ENCODE measurements around the gene SPAG17. TPM values are rescaled to one million over a fixed set of nuclear protein-coding genes. Genes with fewer than 3 reads are reported as not detected.
A peak's percentile ranks its signal among the peaks of the same experiment; 100 is the strongest.
"Not testable (repeated sequence)": the region's sequence is repeated elsewhere in the genome, so short reads cannot be mapped to it uniquely, and the experiment has no call there.

The SPAG17 gene
- total and polyA plus RNA-seq, 4 experiments from 2014 or later = not detected

- POLR2A ChIA-PET (ENCODE audit: partially characterized antibody) = interaction anchor here (1.0 to 1.4 kb wide), 2 partner anchors 14 to 562 kb away, joined by 3 read pairs; partner anchors contain the start of gene MAN1A2
- Mint-ChIP-seq H3K27me3 (no peaks in the 10 kb centered on the region), H3K4me3 (peak within 1 kb of the TSS; percentile 94 to 97 (median 96)), H3K9me3 (no peaks in the 10 kb centered on the region), H3K36me3 (peaks cover 12 to 34% of the 10 kb centered on the region in 2 donors), H3K27ac (peak within 1 kb of the TSS; percentile 93 to 99 (median 97)), H3K4me1 (peaks cover 39 to 63% (median 52%) of the 10 kb centered on the region in 4 donors)
- peak within 1 kb of the TSS; percentile 89 for H3K27ac ChIP-seq (ENCODE audit: low read depth, low read length)
- H3K27me3 ChIP-seq (ENCODE audit: insufficient read depth, low read length) = no peaks in the 10 kb centered on the region
- peaks cover 41% of the 10 kb centered on the region for H3K4me1 ChIP-seq (ENCODE audit: insufficient read depth, low read length)
- H3K4me3 ChIP-seq (ENCODE audit: low read length in 2 of 2) = peak within 1 kb of the TSS; percentile 66 to 81
- peak; percentile 94 to 99 (median 97) for DNase-seq
- CTCF ChIA-PET (ENCODE audit: partially characterized antibody) = interaction anchor here (1.5 to 2.8 kb wide), 2 partner anchors 11 to 33 kb away, joined by 7 to 10 read pairs; no protein-coding TSS in a partner anchor
- intact Hi-C loops (cut with micrococcal nuclease) = loop anchor here (1.0 to 5.0 kb wide), 3 partner anchors 325 to 1213 kb away; partner anchors contain the start of genes MAN1A2 and WARS2
- H3K36me3 ChIP-seq (ENCODE audit: insufficient read depth, low read length) = peaks cover 4% of the 10 kb centered on the region
- no peaks in the 10 kb centered on the region for H3K9me3 ChIP-seq (ENCODE audit: control insufficient read depth in 1 of 2, low read length in 2 of 2)
Measured at GRCh38 chr1:117929343-117930172, 255.5 kb downstream of the SPAG17 start, which contains the start of the genes GDAP2 and WDR3. GDAP2 (minus strand) TSS chr1:117929621; CDS start chr1:117920357, 9,264 bp downstream. WDR3 (plus strand) TSS chr1:117929739; CDS start chr1:117933320, 3,581 bp downstream.

GRCh38 chr1:117928881-117929342 is 256.1 kb downstream of the SPAG17 start:
- peak overlapping the region; percentile 66 to 81 for H3K4me3 ChIP-seq (ENCODE audit: low read length in 2 of 2)
- H3K27me3 ChIP-seq (ENCODE audit: insufficient read depth, low read length) = no peaks in the 10 kb centered on the region
- intact Hi-C loops (cut with micrococcal nuclease) = loop anchor here (1.0 to 5.0 kb wide), 2 partner anchors 562 to 1213 kb away; partner anchors contain the start of genes MAN1A2 and WARS2
- Mint-ChIP-seq H3K4me3 (peak overlapping the region; percentile 94 to 97 (median 96)), H3K4me1 (peaks cover 43 to 63% (median 53%) of the 10 kb centered on the region in 4 donors), H3K9me3 (no peaks in the 10 kb centered on the region), H3K27me3 (no peaks in the 10 kb centered on the region), H3K36me3 (peaks cover 12 to 35% of the 10 kb centered on the region in 2 donors), H3K27ac (peak overlapping the region; percentile 93 to 99 (median 97))
- H3K9me3 ChIP-seq (ENCODE audit: control insufficient read depth in 1 of 2, low read length in 2 of 2) = no peaks in the 10 kb centered on the region
- peaks cover 41% of the 10 kb centered on the region for H3K4me1 ChIP-seq (ENCODE audit: insufficient read depth, low read length)
- POLR2A ChIA-PET (ENCODE audit: partially characterized antibody) = interaction anchor here (1.0 to 1.4 kb wide), 2 partner anchors 15 to 562 kb away, joined by 3 read pairs; partner anchors contain the start of gene MAN1A2
- no peaks in the 10 kb centered on the region for H3K36me3 ChIP-seq (ENCODE audit: insufficient read depth, low read length)
- H3K27ac ChIP-seq (ENCODE audit: low read depth, low read length) = peak overlapping the region; percentile 89
- peak in 3 of 5 donors; percentile 52 to 81 (median 69) for DNase-seq
- CTCF ChIA-PET (ENCODE audit: partially characterized antibody) = interaction anchor here (0.9 to 2.8 kb wide), 5 partner anchors 10 to 415 kb away, joined by 3 to 10 read pairs (median 3); partner anchors contain the start of gene TENT5C

GRCh38 chr1:117925981-117926380 is 259.0 kb downstream of the SPAG17 start:
- Histone ChIP-seq H3K27ac (ENCODE audit: low read depth, low read length) (no peak overlapping the region), H3K9me3 (ENCODE audit: control insufficient read depth in 1 of 2, low read length in 2 of 2) (no peaks in the 10 kb centered on the region), H3K4me3 (ENCODE audit: low read length in 2 of 2) (no peak overlapping the region), H3K27me3 (ENCODE audit: insufficient read depth, low read length) (no peaks in the 10 kb centered on the region), H3K36me3 (ENCODE audit: insufficient read depth, low read length) (no peaks in the 10 kb centered on the region), H3K4me1 (ENCODE audit: insufficient read depth, low read length) (peaks cover 25% of the 10 kb centered on the region)
- Mint-ChIP-seq H3K27me3 (no peaks in the 10 kb centered on the region), H3K36me3 (peaks cover 7 to 22% of the 10 kb centered on the region in 2 donors), H3K4me1 (peaks cover 29 to 44% (median 35%) of the 10 kb centered on the region in 4 donors), H3K9me3 (no peaks in the 10 kb centered on the region), H3K27ac (no peak overlapping the region), H3K4me3 (peak overlapping the region in 1 of 8 donors; percentile 38)
- intact Hi-C loops (cut with micrococcal nuclease) = loop anchor here (5.0 kb wide), 1 partner anchor 1216 kb away; the partner anchor contains the start of gene WARS2
- CTCF ChIA-PET (ENCODE audit: partially characterized antibody) = interaction anchor here (0.9 kb wide), 1 partner anchor 17 kb away, joined by 3 read pairs; no protein-coding TSS in a partner anchor
- POLR2A ChIA-PET (ENCODE audit: partially characterized antibody) = no interaction called here
- no peak for DNase-seq

GRCh38 chr1:117922717-117923116 is 262.3 kb downstream of the SPAG17 start:
- H3K4me3 ChIP-seq (ENCODE audit: low read length in 2 of 2); H3K27ac Mint-ChIP-seq; H3K9me3 Mint-ChIP-seq; POLR2A ChIA-PET (ENCODE audit: partially characterized antibody); H3K27ac ChIP-seq (ENCODE audit: low read depth, low read length); CTCF ChIA-PET (ENCODE audit: partially characterized antibody); H3K27me3 ChIP-seq (ENCODE audit: insufficient read depth, low read length); intact Hi-C loops (cut with micrococcal nuclease); H3K9me3 ChIP-seq (ENCODE audit: control insufficient read depth in 1 of 2, low read length in 2 of 2); DNase-seq; H3K4me1 ChIP-seq (ENCODE audit: insufficient read depth, low read length); H3K4me3 Mint-ChIP-seq; H3K27me3 Mint-ChIP-seq: not testable (repeated sequence)
- peaks cover 16% of the 10 kb centered on the region for H3K36me3 ChIP-seq (ENCODE audit: insufficient read depth, low read length)
- peaks cover 11 to 15% (median 13%) of the 10 kb centered on the region in 4 donors for H3K4me1 Mint-ChIP-seq
- peaks cover 20 to 22% of the 10 kb centered on the region in 2 donors for H3K36me3 Mint-ChIP-seq

- intact Hi-C loops (cut with micrococcal nuclease) = no loop called here
- Mint-ChIP-seq H3K9me3 (no peaks in the 10 kb centered on the region), H3K4me1 (peaks cover 7 to 13% (median 9%) of the 10 kb centered on the region in 4 donors), H3K4me3 (no peak overlapping the region), H3K36me3 (peaks cover 26 to 29% of the 10 kb centered on the region in 2 donors), H3K27ac (no peak overlapping the region), H3K27me3 (no peaks in the 10 kb centered on the region)
- Histone ChIP-seq H3K27me3 (ENCODE audit: insufficient read depth, low read length) (no peaks in the 10 kb centered on the region), H3K9me3 (ENCODE audit: control insufficient read depth in 1 of 2, low read length in 2 of 2) (no peaks in the 10 kb centered on the region), H3K4me3 (ENCODE audit: low read length in 2 of 2) (no peak overlapping the region), H3K4me1 (ENCODE audit: insufficient read depth, low read length) (no peaks in the 10 kb centered on the region), H3K36me3 (ENCODE audit: insufficient read depth, low read length) (peaks cover 18% of the 10 kb centered on the region), H3K27ac (ENCODE audit: low read depth, low read length) (no peak overlapping the region)
- DNase-seq = no peak
- POLR2A ChIA-PET (ENCODE audit: partially characterized antibody) = no interaction called here
- CTCF ChIA-PET (ENCODE audit: partially characterized antibody) = no interaction called here
Measured at GRCh38 chr1:117921991-117922390, 263.0 kb downstream of the SPAG17 start.

GRCh38 chr1:117919376-117919775 is 265.7 kb downstream of the SPAG17 start:
- peaks cover 49 to 50% of the 10 kb centered on the region in 2 donors for H3K36me3 Mint-ChIP-seq
- no peaks in the 10 kb centered on the region for H3K27me3 ChIP-seq (ENCODE audit: insufficient read depth, low read length)
- H3K36me3 ChIP-seq (ENCODE audit: insufficient read depth, low read length) = peaks cover 25% of the 10 kb centered on the region
- no peak for DNase-seq
- H3K27me3 Mint-ChIP-seq = no peaks in the 10 kb centered on the region
- peaks cover 0 to 1% (median 0%) of the 10 kb centered on the region in 8 donors for H3K9me3 Mint-ChIP-seq
- no peaks in the 10 kb centered on the region for H3K9me3 ChIP-seq (ENCODE audit: control insufficient read depth in 1 of 2, low read length in 2 of 2)
- peaks cover 4 to 15% (median 4%) of the 10 kb centered on the region in 4 donors for H3K4me1 Mint-ChIP-seq
- CTCF ChIA-PET (ENCODE audit: partially characterized antibody) = interaction anchor here (1.3 to 1.4 kb wide), 2 partner anchors 9 to 24 kb away, joined by 7 read pairs; partner anchors contain the start of gene GDAP2
- H3K27ac ChIP-seq (ENCODE audit: low read depth, low read length) = no peak overlapping the region
- no peaks in the 10 kb centered on the region for H3K4me1 ChIP-seq (ENCODE audit: insufficient read depth, low read length)
- intact Hi-C loops (cut with micrococcal nuclease) = no loop called here
- peak overlapping the region in 1 of 7 donors; percentile 38 for H3K27ac Mint-ChIP-seq
- H3K4me3 Mint-ChIP-seq = no peak overlapping the region
- POLR2A ChIA-PET (ENCODE audit: partially characterized antibody) = no interaction called here
- no peak overlapping the region for H3K4me3 ChIP-seq (ENCODE audit: low read length in 2 of 2)

GRCh38 chr1:117911051-117911450 is 274.0 kb downstream of the SPAG17 start:
- CTCF ChIA-PET (ENCODE audit: partially characterized antibody) = no interaction called here
- Mint-ChIP-seq H3K36me3 (peaks cover 65 to 68% of the 10 kb centered on the region in 2 donors), H3K9me3 (peaks cover 0 to 4% (median 0%) of the 10 kb centered on the region in 8 donors), H3K4me3 (no peak overlapping the region), H3K27ac (no peak overlapping the region), H3K4me1 (peaks cover 2 to 9% (median 4%) of the 10 kb centered on the region in 4 donors), H3K27me3 (no peaks in the 10 kb centered on the region)
- Histone ChIP-seq H3K4me1 (ENCODE audit: insufficient read depth, low read length) (no peaks in the 10 kb centered on the region), H3K27ac (ENCODE audit: low read depth, low read length) (no peak overlapping the region), H3K9me3 (ENCODE audit: control insufficient read depth in 1 of 2, low read length in 2 of 2) (no peaks in the 10 kb centered on the region), H3K36me3 (ENCODE audit: insufficient read depth, low read length) (peaks cover 25% of the 10 kb centered on the region), H3K4me3 (ENCODE audit: low read length in 2 of 2) (no peak overlapping the region), H3K27me3 (ENCODE audit: insufficient read depth, low read length) (no peaks in the 10 kb centered on the region)
- intact Hi-C loops (cut with micrococcal nuclease) = no loop called here
- DNase-seq = no peak
- POLR2A ChIA-PET (ENCODE audit: partially characterized antibody) = no interaction called here
